Esophagus muscularis mucosa (tissue), 4 donors: ENCODE results near the gene ADGRA3.

ENCODE experiments used
- EP300 ChIP-seq: sonication (generic); formaldehyde crosslinking; IDR thresholded peaks from one replicate; pipeline ENCODE4 v1.6.1; 2017; ENCODE audit warnings: antibody characterized with exemption
- POLR2A ChIP-seq: fragments of 450-650 bp; IDR thresholded peaks from one replicate; pipeline ENCODE4 v1.6.1; 2017; ENCODE audit warnings: antibody characterized with exemption, moderate library complexity, mild to moderate bottlenecking, low read depth
- POLR2AphosphoS5 ChIP-seq, 2 donors: sonication (generic); formaldehyde crosslinking; IDR thresholded peaks; one replicate each; pipeline ENCODE4 v1.6.1; 2017; ENCODE audit warnings: antibody characterized with exemption in 2 of 2
- TF ChIP-seq, protein P1 (sequence below), 3 experiments: fragments of 200-600 bp in 2 of 3; fragments of 450-650 bp in 1 of 3; sonication (generic) in 2 of 3; IDR thresholded peaks; one replicate each; pipeline ENCODE4 v1.5.1; 2017 to 2019; ENCODE audit warnings: antibody characterized with exemption in 3 of 3, mild to moderate bottlenecking in 2 of 3, moderate library complexity in 1 of 3

DNA sequence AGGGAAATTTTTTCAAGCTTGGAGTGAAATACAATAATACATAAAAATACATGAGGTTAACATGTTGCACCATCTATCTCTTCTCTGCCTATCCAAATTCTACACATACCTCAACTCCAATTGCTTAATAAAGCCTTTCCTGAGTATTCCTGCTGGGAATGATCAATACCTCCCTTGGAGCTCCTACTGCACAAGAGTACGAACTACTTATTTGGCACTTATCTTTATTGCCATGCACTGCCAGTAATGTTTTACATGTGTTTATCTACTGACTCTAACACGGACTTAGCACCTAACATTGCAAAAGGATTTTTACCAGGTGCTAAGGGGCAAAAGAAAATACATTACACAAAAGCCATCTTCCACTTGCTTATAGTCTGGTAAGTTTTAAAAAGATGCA lies 80.2 kb downstream of the ADGRA3 start:
- TF ChIP-seq POLR2AphosphoS5 (IDR thresholded peaks at IDR 0.05) = no peak
- TF ChIP-seq, protein P1, sequence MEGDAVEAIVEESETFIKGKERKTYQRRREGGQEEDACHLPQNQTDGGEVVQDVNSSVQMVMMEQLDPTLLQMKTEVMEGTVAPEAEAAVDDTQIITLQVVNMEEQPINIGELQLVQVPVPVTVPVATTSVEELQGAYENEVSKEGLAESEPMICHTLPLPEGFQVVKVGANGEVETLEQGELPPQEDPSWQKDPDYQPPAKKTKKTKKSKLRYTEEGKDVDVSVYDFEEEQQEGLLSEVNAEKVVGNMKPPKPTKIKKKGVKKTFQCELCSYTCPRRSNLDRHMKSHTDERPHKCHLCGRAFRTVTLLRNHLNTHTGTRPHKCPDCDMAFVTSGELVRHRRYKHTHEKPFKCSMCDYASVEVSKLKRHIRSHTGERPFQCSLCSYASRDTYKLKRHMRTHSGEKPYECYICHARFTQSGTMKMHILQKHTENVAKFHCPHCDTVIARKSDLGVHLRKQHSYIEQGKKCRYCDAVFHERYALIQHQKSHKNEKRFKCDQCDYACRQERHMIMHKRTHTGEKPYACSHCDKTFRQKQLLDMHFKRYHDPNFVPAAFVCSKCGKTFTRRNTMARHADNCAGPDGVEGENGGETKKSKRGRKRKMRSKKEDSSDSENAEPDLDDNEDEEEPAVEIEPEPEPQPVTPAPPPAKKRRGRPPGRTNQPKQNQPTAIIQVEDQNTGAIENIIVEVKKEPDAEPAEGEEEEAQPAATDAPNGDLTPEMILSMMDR (IDR thresholded peaks at IDR 0.05) = no peak
- TF ChIP-seq POLR2A = no peak
- TF ChIP-seq EP300 = no peak
